Measurements from ENCODE around the gene VEGFB.

Gene VEGFB

DNA sequence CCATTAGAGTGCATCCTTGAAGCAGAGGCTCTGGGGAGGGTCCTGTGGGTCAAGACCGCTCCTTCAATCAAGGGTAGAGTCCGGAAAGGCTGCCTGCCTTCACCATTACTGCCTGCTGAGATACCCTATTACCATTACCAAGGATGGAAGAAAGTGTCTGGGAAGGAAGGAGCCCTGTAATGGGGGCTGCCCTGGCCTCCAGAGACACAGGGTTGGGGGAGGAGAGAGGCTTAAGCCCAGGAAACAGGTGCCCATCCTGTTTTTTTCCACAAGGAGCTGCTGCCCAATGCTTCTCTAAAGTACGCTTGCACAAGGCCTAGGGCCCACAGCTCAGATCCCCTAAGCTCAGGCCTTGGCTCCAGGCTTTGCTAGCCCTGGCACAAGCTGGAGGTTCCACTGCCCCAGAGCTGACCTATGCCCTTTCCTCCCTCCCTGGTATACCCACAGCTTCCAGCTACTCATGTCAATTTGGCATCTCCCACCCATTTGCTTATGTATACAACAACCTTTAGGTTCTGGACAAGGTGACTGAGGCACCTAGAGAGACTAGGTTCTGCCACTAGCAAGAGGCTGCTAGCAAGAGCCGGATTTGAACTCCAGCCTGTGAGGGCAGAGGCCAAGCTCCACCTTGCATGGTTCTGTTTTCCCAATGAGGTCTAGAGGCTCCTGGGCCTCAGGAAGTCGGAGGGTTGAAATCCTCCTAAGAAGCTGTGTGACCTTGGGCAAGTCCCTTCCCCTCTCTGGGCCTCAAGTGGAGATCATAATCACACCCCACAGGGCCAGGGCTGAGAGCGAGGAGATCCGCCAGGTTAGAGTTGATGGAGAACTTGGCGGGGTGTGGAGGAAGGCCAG is 15.4 kb downstream of the VEGFB start:
- in situ Hi-C loops (cut with HindIII; ENCODE audit: low sequenced_read_pairs): no loop called here
- no peak for DNase-seq (ENCODE audit: low read depth, low spot score)
- TF ChIP-seq, protein P1, sequence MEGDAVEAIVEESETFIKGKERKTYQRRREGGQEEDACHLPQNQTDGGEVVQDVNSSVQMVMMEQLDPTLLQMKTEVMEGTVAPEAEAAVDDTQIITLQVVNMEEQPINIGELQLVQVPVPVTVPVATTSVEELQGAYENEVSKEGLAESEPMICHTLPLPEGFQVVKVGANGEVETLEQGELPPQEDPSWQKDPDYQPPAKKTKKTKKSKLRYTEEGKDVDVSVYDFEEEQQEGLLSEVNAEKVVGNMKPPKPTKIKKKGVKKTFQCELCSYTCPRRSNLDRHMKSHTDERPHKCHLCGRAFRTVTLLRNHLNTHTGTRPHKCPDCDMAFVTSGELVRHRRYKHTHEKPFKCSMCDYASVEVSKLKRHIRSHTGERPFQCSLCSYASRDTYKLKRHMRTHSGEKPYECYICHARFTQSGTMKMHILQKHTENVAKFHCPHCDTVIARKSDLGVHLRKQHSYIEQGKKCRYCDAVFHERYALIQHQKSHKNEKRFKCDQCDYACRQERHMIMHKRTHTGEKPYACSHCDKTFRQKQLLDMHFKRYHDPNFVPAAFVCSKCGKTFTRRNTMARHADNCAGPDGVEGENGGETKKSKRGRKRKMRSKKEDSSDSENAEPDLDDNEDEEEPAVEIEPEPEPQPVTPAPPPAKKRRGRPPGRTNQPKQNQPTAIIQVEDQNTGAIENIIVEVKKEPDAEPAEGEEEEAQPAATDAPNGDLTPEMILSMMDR (IDR thresholded peaks at IDR 0.05; ENCODE audit: low read depth, low read length): no peak
- no peak overlapping the region for H3K4me3 ChIP-seq (ENCODE audit: low read depth, low read length)

DNA sequence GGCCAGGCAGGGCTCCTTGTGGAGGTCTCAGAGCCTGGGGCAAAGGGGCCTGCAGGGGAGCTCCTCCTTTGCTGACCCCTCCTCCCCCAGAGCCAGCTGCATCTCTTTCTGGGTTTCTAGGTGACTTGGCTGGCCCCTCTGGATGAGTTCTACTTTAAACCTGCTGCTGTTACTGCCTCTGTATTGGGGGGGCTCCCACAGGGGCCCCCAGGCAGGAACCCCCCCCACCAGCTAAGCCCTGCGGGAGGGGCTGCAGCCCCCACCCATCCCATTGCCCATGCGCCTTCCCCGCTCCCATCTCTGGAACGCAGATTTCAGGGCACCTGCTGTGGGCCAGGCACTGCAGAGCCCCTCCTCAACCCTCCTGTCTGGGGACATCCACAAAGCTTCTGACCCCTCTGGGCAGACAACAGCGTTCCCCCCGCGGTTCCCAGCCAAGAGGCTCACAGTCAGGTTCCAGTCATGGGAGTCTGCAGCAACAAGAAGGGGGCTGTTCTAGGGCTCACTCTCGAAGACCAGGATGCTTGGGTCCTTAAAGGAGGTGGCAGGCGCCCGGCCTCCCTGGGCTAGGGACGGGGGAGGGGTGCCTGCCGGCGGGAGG is 16.1 kb downstream of the VEGFB start:
- in situ Hi-C loops (cut with HindIII; ENCODE audit: low sequenced_read_pairs): no loop called here
- TF ChIP-seq, protein P1 (IDR thresholded peaks at IDR 0.05; ENCODE audit: low read depth, low read length): no peak
- peak overlapping the region; percentile 50 for H3K4me3 ChIP-seq (ENCODE audit: low read depth, low read length)
- no peak for DNase-seq (ENCODE audit: low read depth, low spot score)

GRCh38 chr11:64251016-64251752 is 16.8 kb downstream of the VEGFB start, which contains the start of gene PLCB3:
Gene PLCB3 (plus strand): TSS chr11:64251530. CDS start chr11:64251650, 120 bp downstream.
- in situ Hi-C loops (cut with HindIII; ENCODE audit: low sequenced_read_pairs): no loop called here
- H3K4me3 ChIP-seq (ENCODE audit: low read depth, low read length): peak within 1 kb of the TSS; percentile 63
- TF ChIP-seq, protein P1 (IDR thresholded peaks at IDR 0.05; ENCODE audit: low read depth, low read length): peak; percentile 63
- no peak for DNase-seq (ENCODE audit: low read depth, low spot score)

- peak overlapping the region; percentile 63 for H3K4me3 ChIP-seq (ENCODE audit: low read depth, low read length)
- in situ Hi-C loops (cut with HindIII; ENCODE audit: low sequenced_read_pairs): no loop called here
- no peak for DNase-seq (ENCODE audit: low read depth, low spot score)
- TF ChIP-seq, protein P1 (IDR thresholded peaks at IDR 0.05; ENCODE audit: low read depth, low read length): no peak
These were observed 17.3 kb downstream of the VEGFB start for GRCh38 chr11:64251753-64252002.

DNA sequence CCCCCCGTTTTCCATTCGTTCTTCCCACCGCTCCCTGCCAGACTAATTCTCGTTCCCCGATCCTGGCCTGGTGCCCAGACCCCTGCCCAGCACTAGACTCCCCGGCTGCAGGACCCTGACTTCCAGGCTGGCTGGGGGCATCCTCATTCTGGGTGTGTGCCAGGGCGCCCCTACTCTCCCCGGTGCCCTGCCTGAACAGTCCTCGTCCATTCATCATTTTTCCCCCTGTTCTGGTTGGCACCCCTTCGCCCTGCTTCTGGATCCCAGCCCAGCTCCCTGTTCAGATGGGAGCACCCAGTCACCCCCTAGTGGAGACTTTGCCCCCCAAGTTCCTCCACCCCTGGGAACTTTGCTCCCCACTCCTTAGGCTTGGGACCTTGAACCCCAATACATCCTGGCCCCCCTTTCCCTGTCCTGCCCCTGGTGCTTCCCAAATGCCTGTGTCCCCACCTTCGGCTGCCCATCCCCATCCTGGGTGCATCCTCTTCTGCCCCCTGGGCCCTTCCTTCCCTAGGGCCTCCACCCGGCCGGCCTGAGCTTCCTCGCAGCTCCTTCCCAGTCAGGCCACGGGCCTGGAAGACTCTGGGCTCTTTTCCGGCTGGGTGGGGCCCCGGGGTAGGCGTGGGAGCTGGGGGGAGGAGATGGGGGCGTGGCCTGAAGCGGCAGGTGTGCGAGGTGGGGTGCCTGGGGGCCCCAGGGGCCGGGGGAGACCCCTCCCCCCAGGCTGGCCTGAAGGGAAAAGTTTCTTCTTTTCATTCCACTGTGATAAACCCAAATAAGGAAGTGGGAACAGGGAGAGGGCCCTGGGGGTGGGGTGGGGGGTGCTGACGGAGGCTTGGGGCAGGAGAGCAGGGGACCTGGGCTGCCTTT is 17.9 kb downstream of the VEGFB start:
- TF ChIP-seq, protein P1 (IDR thresholded peaks at IDR 0.05; ENCODE audit: low read depth, low read length): peak; percentile 45
- in situ Hi-C loops (cut with HindIII; ENCODE audit: low sequenced_read_pairs): no loop called here
- H3K4me3 ChIP-seq (ENCODE audit: low read depth, low read length): peak overlapping the region; percentile 63
- DNase-seq (ENCODE audit: low read depth, low spot score): no peak

DNA sequence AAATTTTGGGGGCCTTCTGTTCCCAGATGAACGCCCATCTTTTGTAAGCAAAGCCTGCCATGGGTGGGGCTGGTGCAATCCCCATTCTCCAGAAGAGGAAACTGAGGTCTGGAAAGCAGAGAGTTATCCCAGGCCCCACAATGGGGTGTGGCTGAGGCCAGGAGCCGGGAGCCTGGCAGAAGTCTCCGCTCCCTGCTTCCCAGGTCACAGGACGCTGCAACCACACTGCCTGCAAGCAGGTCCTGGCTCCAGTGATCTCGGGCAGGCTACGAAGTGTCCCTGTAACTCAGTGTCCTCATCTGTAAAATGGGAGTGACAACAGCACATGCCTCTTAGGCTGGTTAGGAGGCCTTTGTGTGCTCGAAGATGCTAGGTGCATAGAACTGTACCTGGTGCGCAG is 18.7 kb downstream of the VEGFB start:
- in situ Hi-C loops (cut with HindIII; ENCODE audit: low sequenced_read_pairs): no loop called here
- DNase-seq (ENCODE audit: low read depth, low spot score): no peak
- TF ChIP-seq, protein P1 (IDR thresholded peaks at IDR 0.05; ENCODE audit: low read depth, low read length): no peak
- no peak overlapping the region for H3K4me3 ChIP-seq (ENCODE audit: low read depth, low read length)

All from astrocyte of the spinal cord (primary cell).